NCI-H1105 (cell line): Measurements from ENCODE around the gene MSH2.
A peak's percentile ranks its signal among the peaks of the same experiment; 100 is the strongest.
"Not testable (repeated sequence)": the region's sequence is repeated elsewhere in the genome, so short reads cannot be mapped to it uniquely, and the experiment has no call there.

ENCODE experiments used
- DNase-seq: peaks from one replicate; lab custom pipeline; 2025; lab: John Stamatoyannopoulos, UW

MSH2 gene

GRCh38 chr2:47402805-47403608 is at the start of gene MSH2:
Gene MSH2, plus strand, starts transcription at chr2:47403156. Its CDS starts 36 bp downstream, at chr2:47403192.
- DNase-seq, result peak; percentile 96

- DNase-seq, result no peak
These were observed 48.7 kb upstream of the MSH2 start for GRCh38 chr2:47354013-47354847.

GRCh38 chr2:47354848-47355204 is 48.1 kb upstream of the MSH2 start:
- no peak for DNase-seq

GRCh38 chr2:47357483-47357882 is 45.5 kb upstream of the MSH2 start:
- no peak for DNase-seq

- DNase-seq, result no peak
These were observed 43.5 kb upstream of the MSH2 start for GRCh38 chr2:47359375-47359868.

- DNase-seq, result no peak
These were observed 42.7 kb upstream of the MSH2 start for GRCh38 chr2:47360283-47360682.

DNA sequence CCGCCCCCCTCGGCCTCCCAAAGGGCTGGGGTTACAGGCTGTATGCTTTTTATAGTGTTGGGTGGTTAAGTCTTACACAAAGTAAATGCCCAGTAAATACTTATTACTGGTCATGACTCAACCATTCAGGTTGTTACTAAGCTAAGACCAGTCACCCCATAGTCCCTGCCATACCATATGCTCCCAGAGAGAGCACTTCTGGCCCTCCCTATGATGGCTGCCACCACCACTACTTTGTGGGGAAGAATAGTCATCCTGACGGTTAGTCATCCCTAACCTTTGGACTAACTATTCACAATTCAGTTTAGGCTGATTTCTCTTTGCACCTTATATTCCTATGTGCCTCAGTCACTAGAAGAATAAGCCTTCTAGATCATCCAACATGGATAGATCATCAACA is 42.0 kb upstream of the MSH2 start:
- DNase-seq, result no peak

- not testable (repeated sequence) for DNase-seq
These were observed 41.3 kb upstream of the MSH2 start for GRCh38 chr2:47361505-47362229.

DNA sequence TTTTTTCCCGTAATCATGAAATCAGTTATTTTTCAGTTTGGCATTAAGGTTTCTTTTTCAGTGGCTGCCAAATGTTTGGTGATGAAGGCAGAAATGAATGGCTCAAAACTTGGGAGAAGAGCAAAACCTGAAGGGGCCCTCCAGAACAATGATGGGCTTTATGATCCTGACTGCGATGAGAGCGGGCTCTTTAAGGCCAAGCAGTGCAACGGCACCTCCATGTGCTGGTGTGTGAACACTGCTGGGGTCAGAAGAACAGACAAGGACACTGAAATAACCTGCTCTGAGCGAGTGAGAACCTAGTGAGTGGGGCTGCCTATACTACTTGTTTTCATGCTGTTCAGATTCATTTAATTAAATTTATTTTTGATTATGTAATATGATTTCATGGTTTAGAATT is 29.2 kb upstream of the MSH2 start:
- DNase-seq, result no peak

- DNase-seq, result no peak
These were observed 27.6 kb upstream of the MSH2 start for GRCh38 chr2:47375307-47375706.

- DNase-seq, result no peak
These were observed 23.6 kb upstream of the MSH2 start for GRCh38 chr2:47379384-47379783.

- DNase-seq, result no peak
These were observed 21.5 kb upstream of the MSH2 start for GRCh38 chr2:47381408-47381807.

DNA sequence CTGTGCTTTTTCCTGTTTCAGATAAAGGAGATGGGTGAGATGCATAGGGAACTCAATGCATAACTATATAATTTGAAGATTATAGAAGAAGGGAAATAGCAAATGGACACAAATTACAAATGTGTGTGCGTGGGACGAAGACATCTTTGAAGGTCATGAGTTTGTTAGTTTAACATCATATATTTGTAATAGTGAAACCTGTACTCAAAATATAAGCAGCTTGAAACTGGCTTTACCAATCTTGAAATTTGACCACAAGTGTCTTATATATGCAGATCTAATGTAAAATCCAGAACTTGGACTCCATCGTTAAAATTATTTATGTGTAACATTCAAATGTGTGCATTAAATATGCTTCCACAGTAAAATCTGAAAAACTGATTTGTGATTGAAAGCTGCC is 16.4 kb upstream of the MSH2 start:
- no peak for DNase-seq

DNA sequence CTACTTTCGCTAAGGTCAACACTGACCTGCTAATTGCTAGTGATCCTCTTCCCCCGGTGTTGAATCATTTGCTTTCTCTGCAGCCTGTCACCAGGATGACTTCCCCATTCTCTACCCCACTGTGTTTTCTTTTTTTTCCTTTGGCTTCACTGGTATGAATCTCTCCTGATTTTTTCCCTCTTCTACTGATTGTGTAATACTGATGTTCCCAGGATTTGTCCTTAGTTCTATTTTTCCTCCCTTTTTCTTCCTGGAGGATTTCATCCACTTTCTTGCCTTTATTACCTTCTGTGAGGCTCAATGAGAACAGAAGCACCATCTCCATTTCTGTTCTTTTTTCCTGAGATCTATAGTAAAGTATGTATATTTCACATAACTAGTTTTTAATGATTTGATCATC is 14.1 kb upstream of the MSH2 start:
- no peak for DNase-seq

- DNase-seq, result no peak
These were observed 13.3 kb upstream of the MSH2 start for GRCh38 chr2:47389692-47390091.

DNA sequence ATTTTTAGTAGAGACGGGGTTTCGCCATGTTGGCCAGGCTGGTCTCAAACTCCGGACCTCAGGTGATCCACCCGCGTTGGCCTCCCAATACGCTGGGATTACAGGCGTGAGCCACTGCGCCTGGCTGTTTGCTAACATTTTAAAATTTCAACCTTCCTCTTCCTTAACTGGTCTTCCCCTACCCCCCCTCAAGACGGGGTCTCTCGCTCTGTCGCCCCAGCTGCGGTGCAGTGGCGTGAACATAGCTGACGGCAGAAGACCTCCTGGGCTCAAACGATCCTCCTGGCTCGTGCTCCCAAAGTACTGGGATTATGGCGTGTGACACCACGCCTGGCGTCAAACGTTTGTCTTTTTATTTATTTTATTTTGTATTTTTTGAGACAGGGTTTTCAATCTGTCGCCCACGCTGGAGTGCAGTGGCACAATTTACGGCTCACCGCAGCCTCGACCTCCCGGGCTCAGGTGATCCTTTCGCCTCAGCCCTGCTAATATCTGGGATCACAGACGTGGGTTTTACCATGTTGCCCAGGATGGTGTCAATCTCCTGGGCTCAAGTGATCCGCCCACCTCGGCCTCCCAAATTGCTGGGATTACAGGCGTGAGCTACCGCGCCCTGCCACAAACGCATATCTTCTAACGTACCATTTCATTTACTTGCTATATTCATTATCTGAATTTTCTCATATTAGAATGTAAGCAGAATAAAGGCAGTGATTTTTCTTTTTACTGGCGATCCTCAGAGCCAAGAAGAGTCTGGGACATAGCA is 984 bp upstream of the MSH2 start:
- no peak for DNase-seq

DNA sequence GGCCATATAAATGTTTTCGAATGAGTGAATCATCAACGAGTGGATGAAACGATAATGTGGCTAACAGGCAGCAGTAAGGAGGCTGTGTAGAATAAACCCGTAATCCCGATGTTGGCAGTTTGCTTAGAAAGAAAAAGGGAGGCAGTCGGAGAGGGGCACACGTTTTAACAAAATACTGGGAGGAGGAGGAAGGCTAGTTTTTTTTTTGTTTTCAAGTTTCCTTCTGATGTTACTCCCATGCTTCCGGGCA is 476 bp upstream of the MSH2 start:
- no peak for DNase-seq

GRCh38 chr2:47403609-47404193 is 745 bp downstream of the MSH2 start:
- no peak for DNase-seq

DNA sequence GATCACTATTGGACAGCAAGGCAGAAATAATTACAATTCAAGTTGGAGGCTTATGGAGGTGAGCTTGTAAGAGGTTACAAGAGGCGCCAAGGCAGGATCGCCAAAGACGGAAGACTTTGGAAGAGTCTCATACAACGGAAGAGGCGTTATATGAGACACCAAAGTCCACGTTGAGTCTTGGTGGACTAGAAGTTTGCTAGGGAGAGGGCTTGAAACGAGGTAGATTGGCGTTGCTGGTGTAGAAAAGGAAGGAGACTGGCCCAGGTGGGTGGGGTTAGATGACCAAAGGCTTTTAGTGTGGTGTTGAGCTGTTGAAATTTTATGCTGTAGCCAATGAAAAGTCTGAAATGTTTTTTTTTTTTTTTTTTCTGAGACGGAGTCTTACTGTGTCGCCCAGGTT is 1.4 kb downstream of the MSH2 start:
- DNase-seq, result no peak

DNA sequence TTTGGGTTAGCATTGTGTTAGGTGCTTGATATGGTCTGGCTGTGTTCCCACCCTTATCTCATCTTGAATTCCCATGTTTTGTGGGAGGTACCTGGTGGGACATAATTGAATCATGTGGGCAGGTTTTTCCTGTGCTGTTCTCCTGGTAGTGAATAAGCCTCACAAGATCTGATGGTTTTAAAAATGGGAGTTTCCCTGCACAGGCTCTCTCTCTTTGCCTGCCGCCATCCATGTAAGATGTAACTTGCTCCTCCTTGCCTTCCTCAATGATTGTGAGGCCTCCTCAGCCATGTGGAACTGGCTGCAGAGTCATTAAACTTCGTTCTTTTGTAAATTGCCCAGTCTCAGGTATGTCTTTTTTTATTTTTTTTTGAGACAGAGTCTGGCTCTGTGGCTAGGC is 2.8 kb downstream of the MSH2 start:
- no peak for DNase-seq

- not testable (repeated sequence) for DNase-seq
These were observed 3.8 kb downstream of the MSH2 start for GRCh38 chr2:47406649-47407330.
